HEK293 (cell line): ENCODE measurements around the gene TLCD2.

Experiments
- CTCF ChIA-PET: fragments of 350-600 bp; formaldehyde crosslinking; extraction: SDS; loops from one replicate; lab custom pipeline; 2021; ENCODE audit warnings: antibody characterized with exemption; lab: Yijun Ruan, JAX
- POLR2A ChIA-PET: fragments of 300-600 bp; formaldehyde crosslinking; extraction: SDS; loops from one replicate; lab custom pipeline; 2020; ENCODE audit warnings: antibody characterized with exemption, inconsistent platforms; lab: Yijun Ruan, JAX
- H3K27ac ChIP-seq: fragments of 200-500 bp; sonication (Bioruptor generic); 2 replicates; pipeline ENCODE4 v1.5.1; 2014; ENCODE audit warnings: low read depth, low read length, control low read depth, inconsistent platforms; ENCODE audit errors: extremely low read depth
- H3K36me3 ChIP-seq, 2 experiments: fragments of 200-500 bp in 1 of 2; sonication (Bioruptor generic) in 1 of 2; 1 replicate in 1 of 2; 2 replicates in 1 of 2; pipeline ENCODE4 v1.5.1; 2014 to 2017; ENCODE audit warnings: inconsistent platforms in 2 of 2, low read length in 2 of 2; ENCODE audit not compliant: control insufficient read depth in 2 of 2, insufficient read depth in 1 of 2
- H3K4me1 ChIP-seq: fragments of 200-500 bp; sonication (Bioruptor generic); 2 replicates; pipeline ENCODE4 v1.5.1; 2014; ENCODE audit warnings: mild to moderate bottlenecking, low read length, inconsistent platforms; ENCODE audit not compliant: control insufficient read depth, insufficient read depth
- H3K4me3 ChIP-seq: 2 replicates; pipeline ENCODE4 v1.5.1; 2011; ENCODE audit warnings: low read depth, mild to moderate bottlenecking, control low read depth, low read length, moderate library complexity
- H3K9me3 ChIP-seq: fragments of 200-500 bp; sonication (Bioruptor generic); 2 replicates; pipeline ENCODE4 v1.5.1; 2014; ENCODE audit warnings: low read depth, low read length, inconsistent platforms; ENCODE audit not compliant: control insufficient read depth, insufficient read depth
- FEZF1 ChIP-seq: fragments of 450-650 bp; formaldehyde crosslinking; IDR thresholded peaks from 2 replicates; pipeline ENCODE4 v1.5.1; 2016; ENCODE audit warnings: missing biosample characterization, missing genetic modification characterization
- GLIS2 ChIP-seq: fragments of 450-650 bp; formaldehyde crosslinking; IDR thresholded peaks from 2 replicates; pipeline ENCODE4 v1.5.1; 2016; ENCODE audit warnings: missing biosample characterization, missing genetic modification characterization
- IKZF3 ChIP-seq: fragments of 450-650 bp; IDR thresholded peaks from 2 replicates; pipeline ENCODE4 v1.5.0; 2018; ENCODE audit warnings: missing biosample characterization, mild to moderate bottlenecking, missing genetic modification characterization, moderate library complexity
- KLF9 ChIP-seq: fragments of 450-650 bp; formaldehyde crosslinking; IDR thresholded peaks from 2 replicates; pipeline ENCODE4 v1.5.1; 2016; ENCODE audit warnings: missing biosample characterization, missing genetic modification characterization, low read depth
- MEIS1 ChIP-seq: sonication (generic); formaldehyde crosslinking; IDR thresholded peaks from 2 replicates; pipeline ENCODE4 v1.8.1; 2022; ENCODE audit warnings: missing genetic modification reagents, mild to moderate bottlenecking, borderline replicate concordance
- MZF1 ChIP-seq: fragments of 450-650 bp; formaldehyde crosslinking; IDR thresholded peaks from 2 replicates; pipeline ENCODE4 v1.5.1; 2017; ENCODE audit warnings: missing biosample characterization, missing genetic modification characterization, borderline replicate concordance
- PRDM1 ChIP-seq: fragments of 450-650 bp; formaldehyde crosslinking; IDR thresholded peaks from 2 replicates; pipeline ENCODE4; 2016; ENCODE audit warnings: missing biosample characterization, missing genetic modification characterization
- SP2 ChIP-seq: fragments of 450-650 bp; formaldehyde crosslinking; IDR thresholded peaks from 2 replicates; pipeline ENCODE4 v1.5.1; 2016; ENCODE audit warnings: missing biosample characterization, missing genetic modification characterization
- SP7 ChIP-seq: fragments of 450-650 bp; formaldehyde crosslinking; IDR thresholded peaks from 2 replicates; pipeline ENCODE4 v1.5.1; 2016; ENCODE audit warnings: missing biosample characterization, missing genetic modification characterization
- ZFP37 ChIP-seq: fragments of 450-650 bp; formaldehyde crosslinking; IDR thresholded peaks from 2 replicates; pipeline ENCODE4 v1.5.1; 2016; ENCODE audit warnings: missing biosample characterization, missing genetic modification characterization
- ZFP69B ChIP-seq: fragments of 450-650 bp; formaldehyde crosslinking; IDR thresholded peaks from 2 replicates; pipeline ENCODE4 v1.5.1; 2016; ENCODE audit warnings: missing biosample characterization, missing genetic modification characterization
- ZNF138 ChIP-seq: fragments of 450-650 bp; formaldehyde crosslinking; IDR thresholded peaks from 2 replicates; pipeline ENCODE4 v1.5.1; 2016; ENCODE audit warnings: missing biosample characterization, missing genetic modification characterization, borderline replicate concordance
- ZNF221 ChIP-seq: fragments of 450-650 bp; formaldehyde crosslinking; IDR thresholded peaks from 2 replicates; pipeline ENCODE4 v1.5.1; 2017; ENCODE audit warnings: missing biosample characterization, missing genetic modification characterization, borderline replicate concordance
- ZNF341 ChIP-seq: fragments of 450-650 bp; formaldehyde crosslinking; IDR thresholded peaks from 2 replicates; pipeline ENCODE4; 2016; ENCODE audit warnings: low read depth, missing biosample characterization, missing genetic modification characterization
- ZNF366 ChIP-seq: fragments of 450-650 bp; formaldehyde crosslinking; conservative IDR thresholded peaks from 2 replicates; pipeline ENCODE4 v1.5.1; 2016; ENCODE audit warnings: missing biosample characterization, missing genetic modification characterization
- ZNF423 ChIP-seq: fragments of 450-650 bp; formaldehyde crosslinking; IDR thresholded peaks from 2 replicates; pipeline ENCODE4 v1.5.1; 2016; ENCODE audit warnings: missing biosample characterization, missing genetic modification characterization
- ZNF561 ChIP-seq: fragments of 450-650 bp; IDR thresholded peaks from 2 replicates; pipeline ENCODE4 v1.5.1; 2018; ENCODE audit warnings: missing biosample characterization, missing genetic modification characterization, borderline replicate concordance
- ZNF629 ChIP-seq: fragments of 450-650 bp; formaldehyde crosslinking; IDR thresholded peaks from 2 replicates; pipeline ENCODE4 v1.5.1; 2017; ENCODE audit warnings: missing biosample characterization, missing genetic modification characterization
- ZNF664 ChIP-seq: fragments of 450-650 bp; formaldehyde crosslinking; IDR thresholded peaks from 2 replicates; pipeline ENCODE4 v1.5.1; 2016; ENCODE audit warnings: missing biosample characterization, missing genetic modification characterization
- ZNF76 ChIP-seq: fragments of 450-650 bp; formaldehyde crosslinking; IDR thresholded peaks from 2 replicates; pipeline ENCODE4; 2016; ENCODE audit warnings: low read depth, missing biosample characterization, missing genetic modification characterization, borderline replicate concordance
- ZSCAN23 ChIP-seq: fragments of 450-650 bp; formaldehyde crosslinking; IDR thresholded peaks from 2 replicates; pipeline ENCODE4 v1.5.1; 2016; ENCODE audit warnings: missing biosample characterization, missing genetic modification characterization
- TF ChIP-seq, protein P1 (sequence below): fragments of 450-650 bp; formaldehyde crosslinking; IDR thresholded peaks from 2 replicates; pipeline ENCODE4 v1.5.1; 2016; ENCODE audit warnings: missing biosample characterization, missing genetic modification characterization
- TF ChIP-seq, protein P2 (sequence below): fragments of 450-650 bp; formaldehyde crosslinking; IDR thresholded peaks from 2 replicates; pipeline ENCODE4 v1.5.1; 2016; ENCODE audit warnings: missing biosample characterization, missing genetic modification characterization
- TF ChIP-seq, protein P3 (sequence below): fragments of 450-650 bp; formaldehyde crosslinking; conservative IDR thresholded peaks from 2 replicates; pipeline ENCODE4 v1.5.1; 2016; ENCODE audit warnings: low read depth, missing biosample characterization, missing genetic modification characterization
- TF ChIP-seq, protein P4 (sequence below): fragments of 450-650 bp; formaldehyde crosslinking; IDR thresholded peaks from 2 replicates; pipeline ENCODE4 v1.5.1; 2017; ENCODE audit warnings: missing biosample characterization, missing genetic modification characterization
- TF ChIP-seq, protein P5 (sequence below): fragments of 450-650 bp; formaldehyde crosslinking; IDR thresholded peaks from 2 replicates; pipeline ENCODE4 v1.5.1; 2016; ENCODE audit warnings: missing biosample characterization, missing genetic modification characterization

Gene TLCD2

DNA sequence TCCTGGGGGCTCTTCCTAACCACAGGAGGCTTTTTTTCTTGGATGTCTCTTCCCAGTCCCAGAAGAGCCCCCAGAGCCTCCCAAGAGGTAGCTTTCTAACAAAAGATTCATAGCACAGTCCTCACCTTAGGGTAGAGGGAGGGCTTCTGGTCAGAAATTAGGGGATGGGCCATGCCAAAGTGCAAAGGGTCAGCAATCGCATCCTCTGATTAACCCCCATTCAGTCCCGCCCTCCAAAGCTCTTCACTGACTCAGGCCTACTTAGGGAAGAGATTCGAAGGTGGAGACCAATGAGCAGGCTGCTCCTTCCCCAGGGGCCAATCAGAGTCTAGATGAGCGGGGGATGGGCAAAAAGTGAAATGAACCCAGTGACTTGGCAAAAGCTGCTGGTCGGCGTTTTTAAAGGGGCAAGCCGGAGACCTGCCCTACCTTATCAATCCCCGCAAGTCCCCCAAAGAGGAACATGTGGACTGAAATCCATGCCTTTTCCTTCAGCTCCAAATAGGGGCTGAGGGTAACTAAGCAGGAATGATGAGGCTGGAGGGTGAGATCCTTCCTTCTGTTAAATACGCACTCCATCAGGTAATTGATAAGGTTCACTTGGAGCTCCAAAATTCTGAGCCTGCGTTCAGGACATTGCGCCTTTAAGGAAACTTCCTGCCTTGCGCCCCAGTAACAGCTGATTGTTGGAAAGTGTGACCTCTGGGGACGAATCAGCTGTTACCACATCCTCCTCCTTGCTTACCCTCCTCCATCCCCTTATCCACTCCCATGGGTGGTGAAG, 6.9 kb upstream of the TLCD2 start:
- Histone ChIP-seq H3K27ac (peak overlapping the region; percentile 98), H3K4me1 (peaks cover 16% of the 10 kb centered on the region), H3K4me3 (peak overlapping the region; percentile 68), H3K9me3 (no peaks in the 10 kb centered on the region), H3K36me3 (peaks cover 0 to 18% of the 10 kb centered on the region in 2 experiments; a peak in 1 of 3 replicates)
- ChIA-PET POLR2A (interaction anchor here (0.6 to 4.6 kb wide), 46 partner anchors 7 to 566 kb away, joined by 3 to 45 read pairs (median 5); partner anchors contain the start of genes INPP5K, OVCA2, PITPNA and PRPF8), CTCF (interaction anchor here (0.6 to 5.1 kb wide), 14 partner anchors 12 to 528 kb away, joined by 3 to 44 read pairs (median 4); no protein-coding TSS in a partner anchor)
- TF ChIP-seq ZNF76 (tag by site-specific recombination): no peak
- TF ChIP-seq ZNF341: peak; percentile 98
- TF ChIP-seq, protein P1, sequence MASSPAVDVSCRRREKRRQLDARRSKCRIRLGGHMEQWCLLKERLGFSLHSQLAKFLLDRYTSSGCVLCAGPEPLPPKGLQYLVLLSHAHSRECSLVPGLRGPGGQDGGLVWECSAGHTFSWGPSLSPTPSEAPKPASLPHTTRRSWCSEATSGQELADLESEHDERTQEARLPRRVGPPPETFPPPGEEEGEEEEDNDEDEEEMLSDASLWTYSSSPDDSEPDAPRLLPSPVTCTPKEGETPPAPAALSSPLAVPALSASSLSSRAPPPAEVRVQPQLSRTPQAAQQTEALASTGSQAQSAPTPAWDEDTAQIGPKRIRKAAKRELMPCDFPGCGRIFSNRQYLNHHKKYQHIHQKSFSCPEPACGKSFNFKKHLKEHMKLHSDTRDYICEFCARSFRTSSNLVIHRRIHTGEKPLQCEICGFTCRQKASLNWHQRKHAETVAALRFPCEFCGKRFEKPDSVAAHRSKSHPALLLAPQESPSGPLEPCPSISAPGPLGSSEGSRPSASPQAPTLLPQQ: peak; percentile 100
- TF ChIP-seq ZFP69B (tag by site-specific recombination): peak; percentile 100
- TF ChIP-seq ZNF561 (tag by site-specific recombination): 0 out of 2 replicates have a peak, but pooled peaks have one; percentile 11
- TF ChIP-seq ZNF138: no peak
- peak; percentile 68; the same call in 1 of the 2 replicates for TF ChIP-seq PRDM1 (tag by site-specific recombination)
- TF ChIP-seq SP7: peak; percentile 33
- 0 out of 2 replicates have a peak, but pooled peaks have one; percentile 43 for TF ChIP-seq ZNF629 (tag by site-specific recombination)
- TF ChIP-seq SP2 (tag by site-specific recombination): peak; percentile 89
- peak; percentile 65; the same call in 1 of the 2 replicates for TF ChIP-seq ZNF423 (tag by site-specific recombination)
- TF ChIP-seq, protein P2, sequence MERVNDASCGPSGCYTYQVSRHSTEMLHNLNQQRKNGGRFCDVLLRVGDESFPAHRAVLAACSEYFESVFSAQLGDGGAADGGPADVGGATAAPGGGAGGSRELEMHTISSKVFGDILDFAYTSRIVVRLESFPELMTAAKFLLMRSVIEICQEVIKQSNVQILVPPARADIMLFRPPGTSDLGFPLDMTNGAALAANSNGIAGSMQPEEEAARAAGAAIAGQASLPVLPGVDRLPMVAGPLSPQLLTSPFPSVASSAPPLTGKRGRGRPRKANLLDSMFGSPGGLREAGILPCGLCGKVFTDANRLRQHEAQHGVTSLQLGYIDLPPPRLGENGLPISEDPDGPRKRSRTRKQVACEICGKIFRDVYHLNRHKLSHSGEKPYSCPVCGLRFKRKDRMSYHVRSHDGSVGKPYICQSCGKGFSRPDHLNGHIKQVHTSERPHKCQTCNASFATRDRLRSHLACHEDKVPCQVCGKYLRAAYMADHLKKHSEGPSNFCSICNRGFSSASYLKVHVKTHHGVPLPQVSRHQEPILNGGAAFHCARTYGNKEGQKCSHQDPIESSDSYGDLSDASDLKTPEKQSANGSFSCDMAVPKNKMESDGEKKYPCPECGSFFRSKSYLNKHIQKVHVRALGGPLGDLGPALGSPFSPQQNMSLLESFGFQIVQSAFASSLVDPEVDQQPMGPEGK (tag by site-specific recombination): peak; percentile 71
- TF ChIP-seq IKZF3 (tag by site-specific recombination): peak; percentile 58
- 0 out of 2 replicates have a peak, but pooled peaks have one; percentile 41 for TF ChIP-seq MZF1 (tag by site-specific recombination)
- TF ChIP-seq, protein P3, sequence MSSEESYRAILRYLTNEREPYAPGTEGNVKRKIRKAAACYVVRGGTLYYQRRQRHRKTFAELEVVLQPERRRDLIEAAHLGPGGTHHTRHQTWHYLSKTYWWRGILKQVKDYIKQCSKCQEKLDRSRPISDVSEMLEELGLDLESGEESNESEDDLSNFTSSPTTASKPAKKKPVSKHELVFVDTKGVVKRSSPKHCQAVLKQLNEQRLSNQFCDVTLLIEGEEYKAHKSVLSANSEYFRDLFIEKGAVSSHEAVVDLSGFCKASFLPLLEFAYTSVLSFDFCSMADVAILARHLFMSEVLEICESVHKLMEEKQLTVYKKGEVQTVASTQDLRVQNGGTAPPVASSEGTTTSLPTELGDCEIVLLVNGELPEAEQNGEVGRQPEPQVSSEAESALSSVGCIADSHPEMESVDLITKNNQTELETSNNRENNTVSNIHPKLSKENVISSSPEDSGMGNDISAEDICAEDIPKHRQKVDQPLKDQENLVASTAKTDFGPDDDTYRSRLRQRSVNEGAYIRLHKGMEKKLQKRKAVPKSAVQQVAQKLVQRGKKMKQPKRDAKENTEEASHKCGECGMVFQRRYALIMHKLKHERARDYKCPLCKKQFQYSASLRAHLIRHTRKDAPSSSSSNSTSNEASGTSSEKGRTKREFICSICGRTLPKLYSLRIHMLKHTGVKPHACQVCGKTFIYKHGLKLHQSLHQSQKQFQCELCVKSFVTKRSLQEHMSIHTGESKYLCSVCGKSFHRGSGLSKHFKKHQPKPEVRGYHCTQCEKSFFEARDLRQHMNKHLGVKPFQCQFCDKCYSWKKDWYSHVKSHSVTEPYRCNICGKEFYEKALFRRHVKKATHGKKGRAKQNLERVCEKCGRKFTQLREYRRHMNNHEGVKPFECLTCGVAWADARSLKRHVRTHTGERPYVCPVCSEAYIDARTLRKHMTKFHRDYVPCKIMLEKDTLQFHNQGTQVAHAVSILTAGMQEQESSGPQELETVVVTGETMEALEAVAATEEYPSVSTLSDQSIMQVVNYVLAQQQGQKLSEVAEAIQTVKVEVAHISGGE (tag by site-specific recombination): peak; percentile 51; the same call in 1 of the 2 replicates
- TF ChIP-seq KLF9: peak; percentile 52; the same call in 1 of the 2 replicates
- peak; percentile 67 for TF ChIP-seq ZNF366 (tag by site-specific recombination)
- TF ChIP-seq FEZF1 (tag by site-specific recombination): no peak
- TF ChIP-seq ZNF221 (tag by site-specific recombination): no peak
- TF ChIP-seq ZNF664 (tag by site-specific recombination): no peak
- TF ChIP-seq ZSCAN23 (tag by site-specific recombination): no peak
- peak; percentile 84 for TF ChIP-seq GLIS2 (tag by site-specific recombination)
- TF ChIP-seq, protein P4, sequence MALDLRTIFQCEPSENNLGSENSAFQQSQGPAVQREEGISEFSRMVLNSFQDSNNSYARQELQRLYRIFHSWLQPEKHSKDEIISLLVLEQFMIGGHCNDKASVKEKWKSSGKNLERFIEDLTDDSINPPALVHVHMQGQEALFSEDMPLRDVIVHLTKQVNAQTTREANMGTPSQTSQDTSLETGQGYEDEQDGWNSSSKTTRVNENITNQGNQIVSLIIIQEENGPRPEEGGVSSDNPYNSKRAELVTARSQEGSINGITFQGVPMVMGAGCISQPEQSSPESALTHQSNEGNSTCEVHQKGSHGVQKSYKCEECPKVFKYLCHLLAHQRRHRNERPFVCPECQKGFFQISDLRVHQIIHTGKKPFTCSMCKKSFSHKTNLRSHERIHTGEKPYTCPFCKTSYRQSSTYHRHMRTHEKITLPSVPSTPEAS (tag by site-specific recombination): 0 out of 2 replicates have a peak, but pooled peaks have one; percentile 11
- no peak for TF ChIP-seq MEIS1 (CRISPR knock-in tag)
- TF ChIP-seq ZFP37: no peak
- TF ChIP-seq, protein P5, sequence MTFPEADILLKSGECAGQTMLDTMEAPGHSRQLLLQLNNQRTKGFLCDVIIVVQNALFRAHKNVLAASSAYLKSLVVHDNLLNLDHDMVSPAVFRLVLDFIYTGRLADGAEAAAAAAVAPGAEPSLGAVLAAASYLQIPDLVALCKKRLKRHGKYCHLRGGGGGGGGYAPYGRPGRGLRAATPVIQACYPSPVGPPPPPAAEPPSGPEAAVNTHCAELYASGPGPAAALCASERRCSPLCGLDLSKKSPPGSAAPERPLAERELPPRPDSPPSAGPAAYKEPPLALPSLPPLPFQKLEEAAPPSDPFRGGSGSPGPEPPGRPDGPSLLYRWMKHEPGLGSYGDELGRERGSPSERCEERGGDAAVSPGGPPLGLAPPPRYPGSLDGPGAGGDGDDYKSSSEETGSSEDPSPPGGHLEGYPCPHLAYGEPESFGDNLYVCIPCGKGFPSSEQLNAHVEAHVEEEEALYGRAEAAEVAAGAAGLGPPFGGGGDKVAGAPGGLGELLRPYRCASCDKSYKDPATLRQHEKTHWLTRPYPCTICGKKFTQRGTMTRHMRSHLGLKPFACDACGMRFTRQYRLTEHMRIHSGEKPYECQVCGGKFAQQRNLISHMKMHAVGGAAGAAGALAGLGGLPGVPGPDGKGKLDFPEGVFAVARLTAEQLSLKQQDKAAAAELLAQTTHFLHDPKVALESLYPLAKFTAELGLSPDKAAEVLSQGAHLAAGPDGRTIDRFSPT (tag by site-specific recombination): no peak
